Gastrocnemius medialis (tissue), 4 donors: Measurements from ENCODE around the gene MYO3B. TPM values are rescaled to one million over a fixed set of nuclear protein-coding genes. Genes with fewer than 3 reads are reported as not detected.

Experiments
- ATAC-seq, 2 donors: fragments of 150-250 bp; one replicate each; pipeline ENCODE4 v1.9.1; 2016
- DNase-seq, 2 donors: peaks; one replicate each; pipeline ENCODE4 v3.0.0-alpha.2; 2019
- H3K27ac ChIP-seq, 4 donors: fragments of 200-600 bp; sonication (generic); 1 replicate in 1 of 4; 2 replicates in 3 of 4; pipeline ENCODE4 v1.5.1; 2016 to 2018; ENCODE audit warnings: mild to moderate bottlenecking in 2 of 4, moderate library complexity in 1 of 4
- H3K27me3 ChIP-seq, 3 donors: fragments of 200-600 bp; sonication (generic) in 2 of 3; 1 replicate in 1 of 3; 2 replicates in 2 of 3; pipeline versions ENCODE4 v1.5.1 to v1.6.0; 2016 to 2019; ENCODE audit warnings: mild to moderate bottlenecking in 1 of 3, moderate library complexity in 1 of 3
- H3K36me3 ChIP-seq, 2 donors: fragments of 200-600 bp; sonication (generic) in 1 of 2; one replicate each; pipeline ENCODE4 v1.5.1; 2017 to 2018
- H3K4me1 ChIP-seq, 2 donors: fragments of 200-600 bp; sonication (generic) in 1 of 2; one replicate each; pipeline ENCODE4 v1.5.1; 2016 to 2017; ENCODE audit warnings: mild to moderate bottlenecking in 2 of 2
- H3K4me3 ChIP-seq, 4 donors: fragments of 200-600 bp; sonication (generic) in 3 of 4; 1 replicate in 1 of 4; 2 replicates in 3 of 4; pipeline ENCODE4 v1.5.1; 2016 to 2019; ENCODE audit warnings: mild to moderate bottlenecking in 2 of 4
- H3K9me3 ChIP-seq, 3 donors: fragments of 200-600 bp; sonication (generic) in 2 of 3; 1 replicate in 1 of 3; 2 replicates in 2 of 3; pipeline ENCODE4 v1.5.1; 2016 to 2019
- CTCF ChIP-seq, 5 experiments: fragments of 450-650 bp in 3 of 5; fragments of 200-600 bp in 2 of 5; sonication (generic) in 2 of 5; IDR thresholded peaks in 4 of 5; conservative IDR thresholded peaks in 1 of 5; 1 replicate in 4 of 5; 2 replicates in 1 of 5; pipeline ENCODE4 v1.5.1; 2016 to 2019; ENCODE audit warnings: antibody characterized with exemption in 5 of 5, mild to moderate bottlenecking in 3 of 5, moderate library complexity in 3 of 5
- POLR2A ChIP-seq, 2 donors: fragments of 450-650 bp; IDR thresholded peaks; one replicate each; pipeline ENCODE4 v1.6.1; 2017; ENCODE audit warnings: antibody characterized with exemption in 2 of 2, mild to moderate bottlenecking in 2 of 2, moderate library complexity in 2 of 2
- in situ Hi-C, 4 donors: fragments of 200-750 bp; cut with MboI; loops; one replicate each; pipeline versions ENCODE4 v1.15.0 to v1.8.0; 2017; ENCODE audit warnings: low sequenced_read_pairs in 4 of 4
- intact Hi-C: fragments of 100-400 bp; cut with DNase I; formaldehyde crosslinking; loops from one replicate; pipeline ENCODE4 v1.15.1; 2023; ENCODE audit warnings: low total_unique reads
- total RNA-seq, 4 donors: library from RNA; depleted of rRNA; stranded (reverse); fragments of >200 nt; gene quantifications; one replicate each; pipeline versions ENCODE4 v1.1.0 to v1.2.3, GENCODE V29; 2016

Gene MYO3B
- total RNA-seq, 4 donors from 2014 or later: 0.07 to 0.27 TPM; not detected in 2

- in situ Hi-C loops: no loop called here
- intact Hi-C loops: no loop called here
- H3K27me3 ChIP-seq: no peaks in the 10 kb centered on the region
- no peak overlapping the region for H3K27ac ChIP-seq
- TF ChIP-seq CTCF (IDR thresholded peaks at IDR 0.05 in 4 of 5, conservative IDR thresholded peaks at IDR 0.05 in 1 of 5) (no peak), POLR2A (IDR thresholded peaks at IDR 0.05) (no peak)
- ATAC-seq: no peak
- H3K36me3 ChIP-seq: no peaks in the 10 kb centered on the region
- no peak for DNase-seq
- no peaks in the 10 kb centered on the region for H3K9me3 ChIP-seq
- no peak overlapping the region for H3K4me3 ChIP-seq
- H3K4me1 ChIP-seq: no peaks in the 10 kb centered on the region
Observed at GRCh38 chr2:170282851-170283250, 104.9 kb downstream of the MYO3B start.

- Histone ChIP-seq H3K27ac (no peak overlapping the region), H3K9me3 (no peaks in the 10 kb centered on the region), H3K36me3 (no peaks in the 10 kb centered on the region), H3K27me3 (no peaks in the 10 kb centered on the region), H3K4me1 (no peaks in the 10 kb centered on the region), H3K4me3 (no peak overlapping the region)
- intact Hi-C loops: no loop called here
- DNase-seq (no peak), ATAC-seq (no peak)
- TF ChIP-seq POLR2A (IDR thresholded peaks at IDR 0.05): no peak
- TF ChIP-seq CTCF (IDR thresholded peaks at IDR 0.05 in 4 of 5, conservative IDR thresholded peaks at IDR 0.05 in 1 of 5): no peak
- in situ Hi-C loops: no loop called here
Observed at GRCh38 chr2:170284205-170284604, 106.3 kb downstream of the MYO3B start.

- no peak for TF ChIP-seq POLR2A (IDR thresholded peaks at IDR 0.05)
- no peak for TF ChIP-seq CTCF (IDR thresholded peaks at IDR 0.05 in 4 of 5, conservative IDR thresholded peaks at IDR 0.05 in 1 of 5)
- Histone ChIP-seq H3K27me3 (no peaks in the 10 kb centered on the region), H3K4me3 (no peak overlapping the region), H3K27ac (no peak overlapping the region), H3K9me3 (no peaks in the 10 kb centered on the region), H3K36me3 (no peaks in the 10 kb centered on the region), H3K4me1 (no peaks in the 10 kb centered on the region)
- ATAC-seq (no peak), DNase-seq (no peak)
- intact Hi-C loops: no loop called here
- in situ Hi-C loops: no loop called here
Observed at GRCh38 chr2:170288859-170289258, 110.9 kb downstream of the MYO3B start.

- TF ChIP-seq CTCF (IDR thresholded peaks at IDR 0.05 in 4 of 5, conservative IDR thresholded peaks at IDR 0.05 in 1 of 5): no peak
- no peak for TF ChIP-seq POLR2A (IDR thresholded peaks at IDR 0.05)
- DNase-seq (no peak), ATAC-seq (no peak)
- no peaks in the 10 kb centered on the region for H3K36me3 ChIP-seq
- no peak overlapping the region for H3K4me3 ChIP-seq
- in situ Hi-C loops (no loop called here), intact Hi-C loops (no loop called here)
- H3K4me1 ChIP-seq: no peaks in the 10 kb centered on the region
- H3K27ac ChIP-seq: no peak overlapping the region
- no peaks in the 10 kb centered on the region for H3K27me3 ChIP-seq
- no peaks in the 10 kb centered on the region for H3K9me3 ChIP-seq
Observed at GRCh38 chr2:170291474-170291873, 113.5 kb downstream of the MYO3B start.

GRCh38 chr2:170292415-170292814 lies 114.5 kb downstream of the MYO3B start:
- no peak overlapping the region for H3K4me3 ChIP-seq
- in situ Hi-C loops (no loop called here), intact Hi-C loops (no loop called here)
- H3K4me1 ChIP-seq: no peaks in the 10 kb centered on the region
- no peaks in the 10 kb centered on the region for H3K27me3 ChIP-seq
- no peak for TF ChIP-seq POLR2A (IDR thresholded peaks at IDR 0.05)
- TF ChIP-seq CTCF (IDR thresholded peaks at IDR 0.05 in 4 of 5, conservative IDR thresholded peaks at IDR 0.05 in 1 of 5): no peak
- no peaks in the 10 kb centered on the region for H3K9me3 ChIP-seq
- H3K36me3 ChIP-seq: no peaks in the 10 kb centered on the region
- DNase-seq (no peak), ATAC-seq (no peak)
- H3K27ac ChIP-seq: no peak overlapping the region
